ENCODE data around the gene POP5.
"Not testable (repeated sequence)": the region's sequence is repeated elsewhere in the genome, so short reads cannot be mapped to it uniquely, and the experiment has no call there.

Gene POP5

DNA sequence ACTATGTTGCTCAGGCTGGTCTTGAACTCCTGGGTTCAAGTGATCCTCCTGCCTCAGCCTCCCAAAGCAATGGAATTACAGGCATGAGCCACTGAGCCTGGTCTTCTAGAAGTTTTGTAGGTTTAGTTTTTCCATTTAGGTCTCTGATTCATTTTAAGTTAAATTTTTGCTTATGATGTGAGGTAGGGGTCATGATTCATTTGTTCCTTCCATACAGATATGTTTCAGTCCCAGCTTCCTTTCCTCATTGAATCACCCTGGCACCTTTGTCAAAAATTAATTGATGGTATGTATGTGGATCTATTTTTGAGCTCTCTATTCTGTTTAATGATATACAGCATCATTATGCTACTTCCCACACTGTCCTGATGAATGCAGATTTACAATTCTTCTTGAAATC is 33.6 kb upstream of the POP5 start:
- H3K4me3 ChIP-seq (ENCODE audit: low read depth, low read length) = no peak overlapping the region
- no peak for DNase-seq (ENCODE audit: low read depth)
- TF ChIP-seq, protein P1, sequence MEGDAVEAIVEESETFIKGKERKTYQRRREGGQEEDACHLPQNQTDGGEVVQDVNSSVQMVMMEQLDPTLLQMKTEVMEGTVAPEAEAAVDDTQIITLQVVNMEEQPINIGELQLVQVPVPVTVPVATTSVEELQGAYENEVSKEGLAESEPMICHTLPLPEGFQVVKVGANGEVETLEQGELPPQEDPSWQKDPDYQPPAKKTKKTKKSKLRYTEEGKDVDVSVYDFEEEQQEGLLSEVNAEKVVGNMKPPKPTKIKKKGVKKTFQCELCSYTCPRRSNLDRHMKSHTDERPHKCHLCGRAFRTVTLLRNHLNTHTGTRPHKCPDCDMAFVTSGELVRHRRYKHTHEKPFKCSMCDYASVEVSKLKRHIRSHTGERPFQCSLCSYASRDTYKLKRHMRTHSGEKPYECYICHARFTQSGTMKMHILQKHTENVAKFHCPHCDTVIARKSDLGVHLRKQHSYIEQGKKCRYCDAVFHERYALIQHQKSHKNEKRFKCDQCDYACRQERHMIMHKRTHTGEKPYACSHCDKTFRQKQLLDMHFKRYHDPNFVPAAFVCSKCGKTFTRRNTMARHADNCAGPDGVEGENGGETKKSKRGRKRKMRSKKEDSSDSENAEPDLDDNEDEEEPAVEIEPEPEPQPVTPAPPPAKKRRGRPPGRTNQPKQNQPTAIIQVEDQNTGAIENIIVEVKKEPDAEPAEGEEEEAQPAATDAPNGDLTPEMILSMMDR (IDR thresholded peaks at IDR 0.05; ENCODE audit: low read depth, low read length, missing control alignments) = no peak

DNA sequence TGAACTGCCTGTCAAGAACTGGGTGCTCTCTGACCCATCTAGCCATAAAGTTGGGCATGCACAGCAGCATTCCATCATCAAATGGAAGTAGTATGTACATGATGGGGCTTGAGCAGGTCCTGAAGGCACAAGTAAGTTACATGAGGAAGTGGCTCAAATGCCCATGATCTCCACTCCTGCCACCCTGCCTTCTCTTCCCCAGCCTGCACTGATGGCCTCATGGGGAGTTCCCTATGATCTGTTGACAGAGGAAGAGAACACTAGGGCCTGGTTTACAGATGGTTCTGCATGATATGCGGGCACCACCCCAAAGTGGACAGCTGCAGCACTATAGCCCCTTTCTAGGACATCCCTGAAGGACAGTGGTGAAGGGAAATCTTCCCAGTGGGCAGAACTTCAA is 30.3 kb upstream of the POP5 start:
- not testable (repeated sequence) for DNase-seq (ENCODE audit: low read depth); H3K4me3 ChIP-seq (ENCODE audit: low read depth, low read length)

DNA sequence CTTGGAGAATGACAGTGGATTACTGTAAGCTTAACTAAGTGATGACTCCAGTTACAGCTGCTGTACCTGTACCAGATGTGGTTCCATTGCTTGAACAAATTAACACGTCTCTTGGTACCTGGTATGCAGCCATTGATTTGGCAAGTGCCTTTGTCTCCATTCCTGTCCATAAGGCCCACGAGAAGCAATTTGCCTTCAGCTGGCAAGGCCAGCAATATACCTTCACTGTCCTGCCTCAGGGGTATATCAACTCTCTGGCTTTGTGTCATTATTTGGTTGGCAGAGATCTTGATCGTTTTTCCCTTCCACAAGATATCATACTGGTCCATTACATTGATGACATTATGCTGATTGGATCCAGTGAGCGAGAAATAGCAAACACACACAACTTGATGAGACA is 29.4 kb upstream of the POP5 start:
- DNase-seq (ENCODE audit: low read depth) = no peak
- TF ChIP-seq, protein P1 (IDR thresholded peaks at IDR 0.05; ENCODE audit: low read depth, low read length, missing control alignments) = no peak
- no peak overlapping the region for H3K4me3 ChIP-seq (ENCODE audit: low read depth, low read length)

DNA sequence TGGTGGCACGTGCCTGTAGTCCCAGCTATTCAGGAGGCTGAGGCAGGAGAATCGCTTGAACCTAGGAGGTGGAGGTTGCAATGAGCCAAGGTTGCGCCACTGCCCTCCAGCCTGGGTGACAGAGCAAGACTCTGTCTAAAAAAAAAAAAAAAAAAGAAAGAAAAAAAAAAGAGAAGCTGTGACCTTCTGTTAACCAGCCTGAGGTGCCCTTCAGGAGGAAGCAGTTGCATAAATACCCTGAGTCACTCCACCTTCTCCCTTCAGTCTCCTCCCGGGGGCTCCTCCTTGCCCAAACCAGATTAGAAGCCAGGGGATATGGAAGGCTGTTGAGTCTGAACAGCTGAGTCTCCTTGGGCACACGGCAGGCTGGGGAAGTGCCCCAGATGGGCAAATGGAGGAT is 21.2 kb upstream of the POP5 start:
- DNase-seq (ENCODE audit: low read depth); H3K4me3 ChIP-seq (ENCODE audit: low read depth, low read length): not testable (repeated sequence)

DNA sequence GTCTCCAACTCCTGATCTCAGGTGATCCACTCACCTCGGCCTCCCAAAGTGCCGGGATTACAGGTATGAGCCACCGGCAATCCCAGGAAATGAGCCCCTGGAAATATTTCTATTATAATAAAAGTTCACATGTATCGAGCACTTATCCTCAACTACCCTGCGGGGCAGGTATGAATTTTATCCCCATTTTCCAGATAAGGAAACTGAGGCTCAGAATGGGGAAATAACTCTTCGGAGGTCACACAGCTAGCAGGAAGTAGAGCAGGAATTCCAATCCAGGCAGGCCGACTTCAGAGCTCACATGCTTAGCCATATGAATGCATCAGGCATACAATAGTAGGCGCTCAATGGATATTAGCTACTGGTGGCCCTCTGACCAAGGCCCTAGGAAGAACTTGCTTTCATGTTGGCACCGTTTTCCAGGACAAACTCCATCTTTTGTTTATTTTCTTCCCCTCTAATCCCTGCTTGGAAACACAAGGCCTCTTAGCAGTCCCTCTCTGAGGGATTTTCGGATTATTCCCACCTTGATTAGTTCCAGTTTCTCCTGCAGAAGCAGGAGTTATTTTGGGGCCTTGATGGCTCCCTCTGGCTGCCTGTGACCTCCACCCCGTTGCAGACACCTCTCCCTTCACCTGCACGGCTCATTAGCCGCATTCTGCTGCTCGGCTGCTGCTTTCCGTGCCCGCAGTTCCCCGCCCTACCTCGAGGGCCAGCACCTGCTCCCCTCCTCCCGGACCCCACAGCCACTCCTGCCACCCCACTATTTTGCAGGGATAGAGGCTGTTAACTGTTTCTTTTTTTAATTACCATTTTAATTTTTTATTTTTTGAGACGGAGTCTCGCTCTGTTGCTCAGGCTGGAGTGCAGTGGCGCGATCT is 18.7 kb upstream of the POP5 start:
- TF ChIP-seq, protein P1 (IDR thresholded peaks at IDR 0.05; ENCODE audit: low read depth, low read length, missing control alignments) = no peak
- no peak for DNase-seq (ENCODE audit: low read depth)

DNA sequence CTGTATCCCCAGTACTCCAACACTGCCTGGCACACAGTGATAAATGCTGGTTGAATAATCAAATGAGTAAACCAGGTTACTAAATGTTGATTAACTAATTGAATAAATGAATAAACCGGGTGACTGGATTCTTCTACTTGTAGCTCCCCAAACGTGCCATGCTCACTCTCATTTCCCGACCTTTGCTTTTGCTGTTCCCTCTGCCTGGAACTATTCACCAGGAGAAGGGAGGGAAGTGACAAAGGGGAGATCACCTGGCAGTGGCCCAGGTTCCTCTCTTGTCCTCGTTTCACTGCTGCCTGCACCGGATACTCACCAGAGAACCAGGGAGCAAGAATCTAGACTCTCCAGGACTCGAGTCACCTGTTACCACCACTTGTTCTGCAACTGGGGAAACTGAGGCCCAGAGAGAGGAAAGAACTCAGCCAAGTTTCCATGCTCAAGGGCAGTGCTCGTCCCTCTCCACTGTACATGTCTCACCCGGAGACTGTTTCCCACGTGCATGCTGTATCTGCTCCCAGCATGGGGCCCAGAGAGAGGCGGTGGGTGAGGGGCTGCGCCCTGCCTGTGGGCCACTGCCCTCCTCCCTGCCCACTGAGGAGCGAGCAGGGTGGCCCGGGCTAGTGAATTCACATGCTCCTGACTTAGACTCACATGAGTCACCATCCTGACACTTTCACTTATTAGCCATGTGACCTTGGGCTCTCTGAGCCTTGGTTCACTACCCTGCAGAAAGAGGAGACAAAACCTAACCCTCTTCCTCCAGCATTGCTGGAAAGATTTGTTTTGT is 17.7 kb upstream of the POP5 start:
- no peak overlapping the region for H3K4me3 ChIP-seq (ENCODE audit: low read depth, low read length)
- DNase-seq (ENCODE audit: low read depth) = no peak
- TF ChIP-seq, protein P1 (IDR thresholded peaks at IDR 0.05; ENCODE audit: low read depth, low read length, missing control alignments) = no peak

More for the DNA sequence above, 18.7 kb upstream of the POP5 start:
- no peak overlapping the region for H3K4me3 ChIP-seq (ENCODE audit: low read depth, low read length)

DNA sequence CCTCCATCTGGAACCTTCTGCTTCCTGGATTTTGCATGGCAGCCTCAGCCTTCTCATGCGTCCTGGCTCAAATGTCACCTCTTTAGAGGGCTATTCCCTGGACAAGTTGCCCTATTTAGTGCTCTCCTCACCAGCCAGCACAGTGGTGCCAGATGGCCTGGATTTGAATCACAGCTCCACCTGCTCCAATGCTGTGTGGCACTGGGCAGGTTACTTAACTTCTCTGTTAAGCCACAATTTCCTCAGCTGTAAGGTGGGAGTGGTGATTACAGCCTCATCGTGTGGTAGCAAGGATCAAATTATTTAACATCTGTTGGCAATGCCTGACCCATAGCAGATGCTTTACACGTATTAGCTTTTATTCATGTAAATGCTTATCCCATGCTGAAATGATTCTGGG is 16.7 kb upstream of the POP5 start:
- H3K4me3 ChIP-seq (ENCODE audit: low read depth, low read length) = no peak overlapping the region
- TF ChIP-seq, protein P1 (IDR thresholded peaks at IDR 0.05; ENCODE audit: low read depth, low read length, missing control alignments) = no peak
- no peak for DNase-seq (ENCODE audit: low read depth)
